GM10266 (cell line): ENCODE results near the gene BIRC7.

Experiments used
- DNase-seq: peaks from one replicate; pipeline ENCODE4 v3.0.0; 2012; ENCODE audit errors: extremely low spot score
- TF ChIP-seq, protein P1 (sequence below): IDR thresholded peaks from 2 replicates; pipeline ENCODE4 v1.5.1; 2012; ENCODE audit warnings: mild to moderate bottlenecking, low read depth; ENCODE audit not compliant: control insufficient read depth, insufficient read depth; ENCODE audit errors: missing control alignments

Gene BIRC7

GRCh38 chr20:63285636-63286615, 50.2 kb downstream of the BIRC7 start:
- TF ChIP-seq, protein P1, sequence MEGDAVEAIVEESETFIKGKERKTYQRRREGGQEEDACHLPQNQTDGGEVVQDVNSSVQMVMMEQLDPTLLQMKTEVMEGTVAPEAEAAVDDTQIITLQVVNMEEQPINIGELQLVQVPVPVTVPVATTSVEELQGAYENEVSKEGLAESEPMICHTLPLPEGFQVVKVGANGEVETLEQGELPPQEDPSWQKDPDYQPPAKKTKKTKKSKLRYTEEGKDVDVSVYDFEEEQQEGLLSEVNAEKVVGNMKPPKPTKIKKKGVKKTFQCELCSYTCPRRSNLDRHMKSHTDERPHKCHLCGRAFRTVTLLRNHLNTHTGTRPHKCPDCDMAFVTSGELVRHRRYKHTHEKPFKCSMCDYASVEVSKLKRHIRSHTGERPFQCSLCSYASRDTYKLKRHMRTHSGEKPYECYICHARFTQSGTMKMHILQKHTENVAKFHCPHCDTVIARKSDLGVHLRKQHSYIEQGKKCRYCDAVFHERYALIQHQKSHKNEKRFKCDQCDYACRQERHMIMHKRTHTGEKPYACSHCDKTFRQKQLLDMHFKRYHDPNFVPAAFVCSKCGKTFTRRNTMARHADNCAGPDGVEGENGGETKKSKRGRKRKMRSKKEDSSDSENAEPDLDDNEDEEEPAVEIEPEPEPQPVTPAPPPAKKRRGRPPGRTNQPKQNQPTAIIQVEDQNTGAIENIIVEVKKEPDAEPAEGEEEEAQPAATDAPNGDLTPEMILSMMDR: no peak
- no peak for DNase-seq

GRCh38 chr20:63286781-63287696, 51.3 kb downstream of the BIRC7 start:
- DNase-seq: no peak
- TF ChIP-seq, protein P1: no peak

GRCh38 chr20:63287697-63288580, 52.2 kb downstream of the BIRC7 start:
- TF ChIP-seq, protein P1: no peak
- DNase-seq: no peak

DNA sequence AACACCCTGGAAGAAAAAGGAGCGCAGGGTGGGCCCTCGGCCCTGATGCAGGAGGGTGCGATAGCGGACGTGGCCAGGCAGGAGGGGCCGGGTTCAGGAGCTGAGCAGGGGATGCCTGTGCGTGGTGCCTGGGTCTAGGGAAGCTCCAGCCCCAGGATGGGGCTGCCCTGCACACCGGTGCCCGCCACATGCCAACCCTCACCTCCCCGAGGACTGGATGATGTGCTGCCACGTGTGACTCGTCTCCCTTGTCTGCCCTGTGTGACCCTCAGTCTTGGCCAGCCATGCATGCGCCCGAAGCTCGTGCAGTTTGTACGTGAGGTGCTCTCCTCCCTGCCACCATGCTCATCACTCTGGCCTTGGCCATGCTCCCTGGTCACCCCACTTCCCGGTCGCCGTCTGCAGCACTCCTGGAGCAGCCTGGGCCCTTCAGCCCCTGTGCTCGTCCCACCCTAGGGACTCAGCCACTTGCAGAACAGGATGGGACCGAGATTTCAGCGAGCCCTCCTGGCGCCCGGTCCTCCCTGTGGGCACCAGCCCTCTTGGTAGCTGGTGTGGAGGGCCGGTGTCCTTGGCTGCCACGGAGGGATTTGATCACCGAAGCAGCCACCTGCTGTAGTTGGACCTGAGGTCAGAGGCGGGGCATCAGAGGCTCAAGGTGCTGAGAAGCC, 53.0 kb downstream of the BIRC7 start:
- TF ChIP-seq, protein P1: no peak

DNA sequence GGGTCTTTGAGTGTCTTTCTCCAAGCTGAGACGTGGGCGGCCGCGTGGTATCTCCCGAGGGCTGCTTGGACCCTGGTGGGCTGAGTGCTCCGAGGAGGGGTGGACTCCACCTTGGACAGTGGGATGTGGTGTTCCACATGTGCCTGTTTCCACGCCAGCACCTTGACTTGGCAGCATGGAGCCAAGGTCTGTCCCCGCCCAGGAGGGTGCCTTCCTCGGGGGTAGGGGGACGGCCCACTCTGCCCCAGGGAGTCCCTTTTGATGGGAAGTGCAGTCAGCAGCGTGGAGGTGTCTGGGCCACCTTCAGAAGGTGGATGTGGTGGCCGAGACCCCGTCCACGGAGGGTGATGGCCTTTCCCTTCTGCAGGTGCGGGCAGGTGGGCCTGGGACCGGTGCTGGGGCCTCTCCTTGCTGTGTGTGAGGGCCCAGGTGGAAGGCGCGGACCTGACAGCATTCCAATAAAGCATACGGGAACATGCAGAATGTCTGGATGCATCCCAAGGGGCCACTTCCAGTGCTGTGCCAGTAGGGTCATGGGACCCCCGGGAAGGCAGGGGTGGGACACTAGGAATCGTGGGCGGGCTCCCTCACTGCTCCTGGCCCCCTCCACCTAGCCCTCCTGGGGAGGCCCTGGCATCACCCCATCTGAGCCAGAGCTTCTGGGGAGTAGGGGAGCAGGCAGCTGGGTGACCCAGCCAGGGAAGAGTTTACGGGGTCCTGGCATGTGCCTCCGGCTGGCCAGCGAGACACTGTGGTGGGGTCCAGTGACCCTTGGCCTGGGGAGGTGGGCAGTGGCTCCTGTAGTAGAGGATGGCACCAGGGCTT, 53.8 kb downstream of the BIRC7 start:
- TF ChIP-seq, protein P1: no peak
- DNase-seq: no peak

More for the DNA sequence above, 53.0 kb downstream of the BIRC7 start:
- DNase-seq: no peak
